ENCODE measurements around the gene DPF3. TPM values are rescaled to one million over a fixed set of nuclear protein-coding genes. Genes with fewer than 3 reads are reported as not detected.

DPF3 gene
- total RNA-seq, 4 donors from 2014 or later, result 0.22 to 5.4 (median 2.7) TPM

- Histone ChIP-seq H3K4me1 (no peaks in the 10 kb centered on the region), H3K27ac (no peak overlapping the region), H3K4me3 (no peak overlapping the region), H3K27me3 (no peaks in the 10 kb centered on the region), H3K9me3 (peaks cover 0 to 16% (median 6%) of the 10 kb centered on the region in 4 donors), H3K36me3 (no peaks in the 10 kb centered on the region)
- 89 to 92% methylated on average over 9 to 11 of the region's 11 CpGs for WGBS, 2 donors
- no peak for DNase-seq (ENCODE audit: low spot score in 2 of 2)
- no peak for TF ChIP-seq EP300 (IDR thresholded peaks at IDR 0.05)
- TF ChIP-seq, protein P1, sequence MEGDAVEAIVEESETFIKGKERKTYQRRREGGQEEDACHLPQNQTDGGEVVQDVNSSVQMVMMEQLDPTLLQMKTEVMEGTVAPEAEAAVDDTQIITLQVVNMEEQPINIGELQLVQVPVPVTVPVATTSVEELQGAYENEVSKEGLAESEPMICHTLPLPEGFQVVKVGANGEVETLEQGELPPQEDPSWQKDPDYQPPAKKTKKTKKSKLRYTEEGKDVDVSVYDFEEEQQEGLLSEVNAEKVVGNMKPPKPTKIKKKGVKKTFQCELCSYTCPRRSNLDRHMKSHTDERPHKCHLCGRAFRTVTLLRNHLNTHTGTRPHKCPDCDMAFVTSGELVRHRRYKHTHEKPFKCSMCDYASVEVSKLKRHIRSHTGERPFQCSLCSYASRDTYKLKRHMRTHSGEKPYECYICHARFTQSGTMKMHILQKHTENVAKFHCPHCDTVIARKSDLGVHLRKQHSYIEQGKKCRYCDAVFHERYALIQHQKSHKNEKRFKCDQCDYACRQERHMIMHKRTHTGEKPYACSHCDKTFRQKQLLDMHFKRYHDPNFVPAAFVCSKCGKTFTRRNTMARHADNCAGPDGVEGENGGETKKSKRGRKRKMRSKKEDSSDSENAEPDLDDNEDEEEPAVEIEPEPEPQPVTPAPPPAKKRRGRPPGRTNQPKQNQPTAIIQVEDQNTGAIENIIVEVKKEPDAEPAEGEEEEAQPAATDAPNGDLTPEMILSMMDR (IDR thresholded peaks at IDR 0.05), result no peak
These were observed 122.3 kb downstream of the DPF3 start for GRCh38 chr14:72771561-72771960.

DNA sequence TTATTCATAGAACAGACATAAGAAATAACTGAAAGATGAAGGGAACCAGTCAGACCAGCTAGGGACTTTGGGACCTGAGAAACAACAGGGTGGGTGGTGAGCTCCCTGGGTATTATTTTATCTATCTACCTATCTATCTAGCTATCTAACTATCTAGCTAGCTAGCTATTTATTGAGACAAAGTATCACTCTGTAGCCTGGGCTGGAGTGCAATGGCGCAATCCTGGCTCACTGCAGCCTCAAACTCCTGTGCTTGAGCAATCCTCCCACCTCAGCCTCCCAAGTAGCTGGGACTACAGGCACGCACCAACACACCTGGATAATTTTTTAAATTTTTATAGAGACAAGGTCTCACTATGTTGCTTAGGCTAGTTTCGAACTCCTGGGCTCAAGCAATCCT, 127.6 kb downstream of the DPF3 start:
- WGBS, 2 donors, result 87 to 93% methylated on average over 3 of the region's 3 CpGs
- TF ChIP-seq POLR2A (IDR thresholded peaks at IDR 0.05) (no peak), EP300 (IDR thresholded peaks at IDR 0.05) (no peak)
- TF ChIP-seq, protein P1 (IDR thresholded peaks at IDR 0.05), result no peak
- H3K27ac ChIP-seq, result no peak overlapping the region
- DNase-seq (ENCODE audit: low spot score in 2 of 2), result no peak
- no peaks in the 10 kb centered on the region for H3K4me1 ChIP-seq
- no peaks in the 10 kb centered on the region for H3K27me3 ChIP-seq
- no peak overlapping the region for H3K4me3 ChIP-seq
- H3K36me3 ChIP-seq, result no peaks in the 10 kb centered on the region
- peaks cover 0 to 44% (median 11%) of the 10 kb centered on the region in 4 donors for H3K9me3 ChIP-seq

DNA sequence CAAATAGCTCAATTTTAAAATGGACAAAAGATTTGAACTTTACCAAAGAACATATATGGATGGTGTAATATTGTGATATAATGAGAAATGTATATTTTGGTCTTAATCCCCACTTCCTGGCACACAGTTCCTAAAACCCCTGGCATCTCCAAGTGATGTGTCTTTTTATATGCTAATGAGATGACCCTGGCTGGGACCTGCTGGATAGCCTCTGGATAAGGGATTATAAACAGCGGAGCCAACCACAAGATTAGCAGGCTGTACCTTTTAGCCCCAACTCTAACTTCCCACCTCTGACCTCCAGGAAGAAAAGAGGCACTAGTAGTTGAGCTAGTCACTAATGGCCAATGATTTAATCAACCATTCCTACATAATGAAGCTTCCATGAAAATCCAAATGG, 130.0 kb downstream of the DPF3 start:
- Histone ChIP-seq H3K9me3 (peaks cover 0 to 68% (median 21%) of the 10 kb centered on the region in 4 donors), H3K27ac (no peak overlapping the region), H3K4me3 (no peak overlapping the region), H3K36me3 (no peaks in the 10 kb centered on the region), H3K4me1 (no peaks in the 10 kb centered on the region), H3K27me3 (no peaks in the 10 kb centered on the region)
- TF ChIP-seq EP300 (IDR thresholded peaks at IDR 0.05) (no peak), POLR2A (IDR thresholded peaks at IDR 0.05) (no peak)
- TF ChIP-seq, protein P1 (IDR thresholded peaks at IDR 0.05), result no peak
- no peak for DNase-seq (ENCODE audit: low spot score in 2 of 2)
- WGBS, 2 donors, result 88 to 89% methylated on average over 1 of the region's 1 CpG

DNA sequence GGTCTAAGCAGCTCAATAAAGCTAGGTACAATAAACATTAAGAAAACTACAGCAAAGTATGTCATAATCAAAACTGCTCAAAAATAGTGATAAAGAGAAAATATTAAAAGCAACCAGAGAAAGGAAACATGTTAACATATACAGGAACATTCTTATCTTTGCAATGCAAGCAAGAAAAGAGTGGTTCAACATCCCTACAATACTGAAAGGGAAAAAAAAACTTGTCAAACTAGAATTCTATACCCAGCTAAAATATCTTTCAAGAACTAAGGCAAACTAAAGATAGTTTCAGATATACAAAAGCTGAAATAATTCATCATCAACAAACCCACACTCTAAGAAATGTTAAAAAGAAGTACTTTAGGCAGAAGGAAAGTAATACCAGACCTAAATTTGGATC, 134.2 kb downstream of the DPF3 start:
- Histone ChIP-seq H3K4me1 (no peaks in the 10 kb centered on the region), H3K4me3 (no peak overlapping the region), H3K9me3 (peaks cover 0 to 55% (median 20%) of the 10 kb centered on the region in 4 donors), H3K27ac (no peak overlapping the region), H3K36me3 (no peaks in the 10 kb centered on the region), H3K27me3 (no peaks in the 10 kb centered on the region)
- no peak for DNase-seq (ENCODE audit: low spot score in 2 of 2)
- no peak for TF ChIP-seq EP300 (IDR thresholded peaks at IDR 0.05)
- TF ChIP-seq, protein P1 (IDR thresholded peaks at IDR 0.05), result no peak
- TF ChIP-seq POLR2A (IDR thresholded peaks at IDR 0.05), result no peak

DNA sequence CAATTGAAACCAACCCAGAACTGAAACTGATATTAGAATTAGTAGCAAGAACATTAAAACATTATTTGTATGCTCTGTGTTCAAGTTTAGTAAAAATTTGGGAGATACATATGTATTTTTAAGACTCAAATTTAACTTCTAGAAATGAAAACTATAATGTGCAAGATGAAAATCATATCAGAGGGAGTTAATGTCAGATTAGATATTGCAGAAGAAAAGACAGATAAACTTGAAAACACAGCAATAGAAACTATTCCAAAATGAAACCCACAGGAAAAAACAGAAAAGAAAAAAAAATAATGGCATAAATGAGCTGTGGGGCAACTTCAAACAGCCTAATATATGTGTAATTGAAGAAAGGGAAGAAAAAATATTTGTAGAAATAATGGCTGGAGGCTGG, 134.9 kb downstream of the DPF3 start:
- no peaks in the 10 kb centered on the region for H3K27me3 ChIP-seq
- no peak overlapping the region for H3K4me3 ChIP-seq
- no peaks in the 10 kb centered on the region for H3K36me3 ChIP-seq
- H3K9me3 ChIP-seq, result peaks cover 0 to 55% (median 20%) of the 10 kb centered on the region in 4 donors
- H3K27ac ChIP-seq, result no peak overlapping the region
- no peak for TF ChIP-seq EP300 (IDR thresholded peaks at IDR 0.05)
- H3K4me1 ChIP-seq, result no peaks in the 10 kb centered on the region
- DNase-seq (ENCODE audit: low spot score in 2 of 2), result no peak

GRCh38 chr14:72758420-72758819, 135.5 kb downstream of the DPF3 start:
- H3K9me3 ChIP-seq, result peaks cover 0 to 52% (median 20%) of the 10 kb centered on the region in 4 donors
- DNase-seq (ENCODE audit: low spot score in 2 of 2), result no peak
- no peak overlapping the region for H3K27ac ChIP-seq
- H3K4me1 ChIP-seq, result no peaks in the 10 kb centered on the region
- TF ChIP-seq POLR2A (IDR thresholded peaks at IDR 0.05) (no peak), EP300 (IDR thresholded peaks at IDR 0.05) (no peak)
- no peaks in the 10 kb centered on the region for H3K27me3 ChIP-seq
- H3K36me3 ChIP-seq, result no peaks in the 10 kb centered on the region
- no peak overlapping the region for H3K4me3 ChIP-seq
- 80 to 81% methylated on average over 5 of the region's 5 CpGs for WGBS, 2 donors
